OCI-M2 (cell line): Measurements from ENCODE around the gene CEP295NL.
"Not testable (repeated sequence)": the region's sequence is repeated elsewhere in the genome, so short reads cannot be mapped to it uniquely, and the experiment has no call there.

Experiments
- DNase-seq: peaks from one replicate; lab custom pipeline; 2025; ENCODE audit not compliant: unreplicated experiment; lab: John Stamatoyannopoulos, UW

The CEP295NL gene

GRCh38 chr17:78903101-78903779, at the start of gene CEP295NL:
TSS of gene CEP295NL (minus strand) at chr17:78903201. CDS start at chr17:78901828, 1,373 bp downstream.
- no peak for DNase-seq

GRCh38 chr17:78952706-78953105, 49.7 kb upstream of the CEP295NL start:
- no peak for DNase-seq

- DNase-seq = no peak
Measured at GRCh38 chr17:78951967-78952551, 49.1 kb upstream of the CEP295NL start.

GRCh38 chr17:78950870-78951269, 47.9 kb upstream of the CEP295NL start:
- no peak for DNase-seq

- no peak for DNase-seq
Measured at GRCh38 chr17:78947235-78948149, 44.5 kb upstream of the CEP295NL start.

- no peak for DNase-seq
Measured at GRCh38 chr17:78946631-78947030, 43.6 kb upstream of the CEP295NL start.

GRCh38 chr17:78946131-78946530, 43.1 kb upstream of the CEP295NL start:
- no peak for DNase-seq

- DNase-seq = not testable (repeated sequence)
Measured at GRCh38 chr17:78945455-78945854, 42.5 kb upstream of the CEP295NL start.

- no peak for DNase-seq
Measured at GRCh38 chr17:78944956-78945355, 42.0 kb upstream of the CEP295NL start.

GRCh38 chr17:78944026-78944425, 41.0 kb upstream of the CEP295NL start:
- DNase-seq = no peak

- DNase-seq = no peak
Measured at GRCh38 chr17:78940708-78941107, 37.7 kb upstream of the CEP295NL start.

GRCh38 chr17:78940258-78940657, 37.3 kb upstream of the CEP295NL start:
- DNase-seq = no peak

GRCh38 chr17:78939615-78940014, 36.6 kb upstream of the CEP295NL start:
- no peak for DNase-seq

GRCh38 chr17:78937561-78937960, 34.6 kb upstream of the CEP295NL start:
- DNase-seq = no peak

- no peak for DNase-seq
Measured at GRCh38 chr17:78935419-78936323, 32.7 kb upstream of the CEP295NL start.

- no peak for DNase-seq
Measured at GRCh38 chr17:78934681-78935418, 31.8 kb upstream of the CEP295NL start.

- DNase-seq = no peak
Measured at GRCh38 chr17:78933959-78934568, 31.1 kb upstream of the CEP295NL start.

- no peak for DNase-seq
Measured at GRCh38 chr17:78933025-78933958, 30.3 kb upstream of the CEP295NL start.
